Measurements from ENCODE around the gene KLHL13.
"Not testable (repeated sequence)": the region's sequence is repeated elsewhere in the genome, so short reads cannot be mapped to it uniquely, and the experiment has no call there.

Gene KLHL13

GRCh38 chrX:118066867-118067515 is 49.6 kb downstream of the KLHL13 start:
- no peak for DNase-seq

- no peak for DNase-seq
Observed at GRCh38 chrX:118062817-118063615, 53.6 kb downstream of the KLHL13 start.

DNA sequence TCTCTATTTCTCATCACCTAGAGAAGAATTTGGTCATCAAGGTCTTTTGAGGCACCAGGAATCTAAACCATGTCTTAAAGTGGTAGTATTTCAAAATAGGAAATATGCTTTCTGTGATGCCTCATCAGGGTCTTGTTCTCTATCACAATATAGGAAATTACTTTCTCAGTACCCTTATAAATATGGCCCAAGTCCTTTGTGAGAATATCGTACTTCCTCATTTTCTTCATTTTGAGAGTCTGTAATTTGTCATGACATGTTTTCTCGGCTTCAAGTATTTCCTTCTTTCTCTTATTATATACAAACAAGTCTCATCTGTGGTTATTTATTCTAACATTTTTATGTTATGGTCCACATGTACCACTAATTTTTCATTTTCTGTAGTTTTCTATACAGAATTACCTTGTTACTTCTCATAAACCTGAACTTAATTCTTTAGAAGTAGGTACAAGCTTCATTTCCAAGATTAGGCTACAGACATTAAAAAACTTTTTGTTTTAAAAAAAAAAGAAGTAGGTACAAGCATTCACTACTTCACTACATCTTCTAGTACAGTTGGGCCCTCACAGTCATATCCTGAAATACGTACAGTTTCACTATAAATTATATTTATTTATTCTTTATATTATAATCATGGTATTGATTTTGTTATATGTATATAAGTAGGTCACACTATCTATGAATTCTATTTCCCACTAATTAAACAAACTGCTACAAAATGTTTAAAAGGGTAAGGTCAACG is 54.4 kb downstream of the KLHL13 start:
- DNase-seq = no peak

GRCh38 chrX:118058924-118059323 is 57.7 kb downstream of the KLHL13 start:
- DNase-seq = no peak

GRCh38 chrX:118056870-118057269 is 59.7 kb downstream of the KLHL13 start:
- no peak for DNase-seq

DNA sequence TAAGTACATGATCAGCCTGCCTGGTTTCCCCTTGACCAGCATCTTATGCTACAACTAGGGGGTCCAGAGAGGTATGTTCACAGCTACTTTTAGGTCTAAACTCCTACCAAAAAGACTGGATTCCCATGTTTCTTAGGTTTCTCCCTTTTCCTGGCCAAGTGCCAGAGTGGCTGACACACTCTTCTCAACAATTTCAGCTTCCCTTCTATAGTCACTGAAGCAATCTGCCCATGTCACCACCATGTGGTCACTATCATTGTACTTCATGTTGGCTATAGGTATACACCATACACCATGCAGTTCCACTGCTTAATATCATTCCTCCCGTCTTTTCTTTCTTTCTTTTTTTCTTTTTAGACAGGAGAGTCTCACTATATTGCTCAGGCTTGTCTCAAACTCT is 66.9 kb downstream of the KLHL13 start:
- DNase-seq = no peak

GRCh38 chrX:118047446-118048186 is 69.0 kb downstream of the KLHL13 start:
- no peak for DNase-seq

DNA sequence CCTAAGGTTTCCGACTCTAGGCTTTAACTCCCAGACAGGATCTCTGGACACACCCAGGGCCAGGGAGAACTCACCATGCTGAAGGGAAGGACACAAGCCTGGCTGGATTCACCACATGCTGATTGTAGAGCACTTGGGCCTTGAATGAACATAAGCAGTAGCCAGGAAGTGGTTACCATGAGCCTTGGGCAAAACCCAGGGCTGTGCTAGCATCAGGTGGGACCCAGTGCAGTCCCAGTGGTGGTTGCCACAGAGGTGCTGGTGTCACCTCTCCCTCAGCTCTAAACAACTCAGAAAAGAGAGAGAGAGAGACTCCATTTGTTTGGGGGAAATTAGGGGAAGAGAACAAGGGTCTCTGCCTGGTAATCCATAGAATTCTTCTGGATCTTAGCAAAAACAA is 77.0 kb downstream of the KLHL13 start:
- DNase-seq = no peak

DNA sequence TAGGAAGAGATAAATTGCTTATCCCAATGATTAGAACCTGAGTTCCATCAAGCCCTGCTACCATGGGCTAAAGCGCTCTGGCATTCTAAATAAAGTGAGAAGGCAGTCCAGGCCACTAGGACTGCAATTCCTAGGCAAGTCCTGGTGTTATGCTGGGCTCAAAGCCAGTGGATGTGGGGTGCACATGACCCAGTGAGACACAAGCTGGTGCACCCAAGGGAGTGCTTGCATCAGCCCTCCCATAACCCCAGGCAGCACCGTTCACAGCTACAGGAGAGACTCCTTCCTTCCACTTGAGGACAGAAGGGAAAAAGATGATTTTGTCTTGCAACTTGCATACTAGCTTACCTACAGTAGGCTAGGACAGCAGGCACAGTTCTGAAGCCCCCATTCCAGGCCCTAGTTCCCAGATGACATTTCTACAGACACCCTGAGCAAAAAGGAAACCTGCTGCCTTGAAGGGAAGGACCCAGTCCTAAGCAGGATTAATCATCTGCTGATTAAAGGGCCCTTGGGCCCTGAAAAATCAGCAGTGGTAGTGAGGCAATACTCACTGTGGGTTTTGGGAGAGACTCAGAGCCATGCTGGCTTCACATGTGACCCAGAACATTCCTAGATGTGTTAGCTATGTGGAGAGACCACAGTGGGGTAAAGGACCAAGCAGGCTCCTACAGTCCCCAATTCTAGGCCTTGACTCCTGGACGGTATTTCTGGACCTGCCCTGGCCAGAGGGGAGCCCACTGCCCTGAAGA is 77.8 kb downstream of the KLHL13 start:
- DNase-seq = no peak

- no peak for DNase-seq
Observed at GRCh38 chrX:118026631-118027030, 90.0 kb downstream of the KLHL13 start.

- no peak for DNase-seq
Observed at GRCh38 chrX:118025226-118025625, 91.4 kb downstream of the KLHL13 start.

- DNase-seq = no peak
Observed at GRCh38 chrX:118024482-118024881, 92.1 kb downstream of the KLHL13 start.

DNA sequence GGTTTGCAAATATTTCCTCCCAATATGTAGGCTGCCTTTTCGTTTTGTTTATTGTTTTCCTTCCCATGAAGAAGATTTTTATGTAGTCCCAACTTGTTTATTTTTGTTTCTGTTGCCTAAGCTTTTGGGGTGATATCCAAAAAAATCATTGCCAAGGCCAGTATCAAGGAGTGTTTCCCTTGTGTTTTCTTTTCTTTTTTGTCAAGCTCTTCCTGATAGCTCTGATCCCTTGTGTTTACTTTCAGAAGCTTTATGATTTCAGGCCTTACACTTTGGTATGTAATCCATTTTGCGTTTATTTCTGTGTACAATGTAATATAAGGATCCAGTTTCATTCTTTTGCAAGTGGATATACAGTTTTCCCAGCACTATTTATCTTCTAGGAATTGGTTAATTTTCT is 93.9 kb downstream of the KLHL13 start:
- no peak for DNase-seq

- DNase-seq = no peak
Observed at GRCh38 chrX:118016422-118016821, 100.2 kb downstream of the KLHL13 start.

GRCh38 chrX:118002417-118002816 is 114.2 kb downstream of the KLHL13 start:
- DNase-seq = not testable (repeated sequence)

DNA sequence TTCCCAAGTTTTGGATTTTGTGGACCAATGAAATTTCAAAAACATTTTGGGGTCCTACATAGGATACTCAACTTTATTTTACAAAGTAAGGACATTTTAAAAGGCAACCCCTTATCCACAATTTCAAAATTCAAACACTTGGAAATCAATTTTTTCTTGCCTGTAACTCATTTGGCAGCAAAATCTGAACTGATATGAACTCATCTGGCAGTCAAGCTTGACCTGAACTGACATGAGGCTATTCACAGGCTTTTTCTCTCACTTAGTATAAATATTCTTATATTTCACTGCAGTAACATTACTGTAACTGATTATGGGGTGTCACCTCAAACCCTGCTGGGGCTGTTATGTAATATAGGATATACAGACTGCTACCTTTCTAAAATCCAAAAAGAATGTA is 116.1 kb downstream of the KLHL13 start:
- no peak for DNase-seq

DNA sequence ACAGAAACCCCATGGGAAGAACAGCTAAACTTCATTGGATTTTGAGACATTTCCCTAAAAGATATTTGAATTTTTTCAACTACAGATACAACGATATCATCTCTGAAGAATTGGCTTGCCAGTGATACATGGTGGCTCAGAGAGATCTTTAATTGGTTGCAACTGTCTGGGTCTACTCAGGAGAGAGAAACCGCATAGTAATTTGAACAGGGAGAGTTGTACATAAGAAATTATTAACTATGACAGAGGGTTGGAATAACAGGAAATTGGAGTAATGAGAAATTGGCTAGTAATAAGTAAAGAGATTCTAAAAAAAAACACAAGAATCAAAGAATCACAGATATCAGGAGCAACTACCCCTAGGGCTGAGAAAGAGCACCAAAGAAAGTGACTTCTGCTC is 118.4 kb downstream of the KLHL13 start:
- no peak for DNase-seq

DNA sequence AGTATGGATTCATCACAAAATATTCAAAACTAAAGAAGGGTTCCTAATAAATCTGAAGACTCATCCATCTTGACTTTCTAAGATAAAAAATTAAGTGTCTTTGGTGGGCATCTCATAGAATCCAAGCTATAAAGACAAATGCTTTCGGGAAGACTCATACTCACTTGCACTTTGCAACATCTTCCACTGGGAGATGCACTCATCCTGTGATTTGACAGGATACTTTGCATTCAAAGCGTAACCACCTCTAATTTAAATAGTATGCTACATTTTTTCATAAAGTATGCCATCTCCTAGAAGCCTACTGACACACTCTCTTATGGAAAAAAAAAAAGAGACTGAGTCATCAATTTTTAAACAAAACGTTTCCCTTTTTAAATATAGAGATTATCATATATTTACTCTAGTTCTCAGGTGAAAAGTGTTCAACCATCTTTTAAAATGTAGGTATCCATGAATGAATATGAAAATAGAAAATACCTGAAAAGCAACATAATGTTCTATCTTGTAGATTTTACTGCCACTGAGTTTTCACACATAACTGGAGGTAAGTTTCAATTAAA is 119.6 kb downstream of the KLHL13 start:
- no peak for DNase-seq

DNA sequence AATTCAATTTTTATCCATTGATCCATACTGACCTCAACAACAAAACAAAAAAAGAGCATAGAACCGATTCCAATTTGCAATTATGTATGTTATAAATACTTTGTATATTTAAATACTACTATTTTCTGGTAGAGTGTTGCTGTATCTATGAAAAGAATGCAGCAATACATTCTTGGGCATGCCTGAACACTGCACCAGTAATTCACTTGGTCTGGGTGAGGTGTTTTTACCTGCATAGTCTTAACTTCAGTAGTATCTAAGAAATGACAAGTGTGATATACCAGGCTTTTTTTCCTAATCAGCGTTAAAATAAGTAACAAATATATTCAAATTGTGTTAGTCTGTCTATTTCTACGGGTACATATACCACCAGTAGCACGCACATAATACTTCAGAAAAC is 120.2 kb downstream of the KLHL13 start:
- no peak for DNase-seq

DNA sequence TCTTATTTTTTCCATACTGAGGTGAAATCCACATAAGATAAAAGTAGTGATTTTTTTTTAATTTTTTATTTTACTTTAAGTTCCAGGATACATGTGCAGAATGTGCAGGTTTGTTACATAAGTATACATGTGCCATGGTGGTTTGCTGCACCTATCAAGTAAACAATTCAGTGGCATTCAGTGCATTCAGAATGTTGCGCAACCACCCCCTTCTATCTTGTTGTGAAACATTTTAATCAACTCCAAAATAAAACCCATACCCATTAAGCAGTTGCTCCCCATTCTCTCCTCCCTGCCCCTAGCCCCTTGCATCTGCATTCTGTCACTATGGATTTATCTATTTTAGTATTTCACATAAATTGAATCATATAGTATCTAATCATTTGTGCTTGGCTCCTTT is 121.2 kb downstream of the KLHL13 start:
- DNase-seq = no peak

GRCh38 chrX:117992192-117992723 is 124.4 kb downstream of the KLHL13 start:
- no peak for DNase-seq

DNA sequence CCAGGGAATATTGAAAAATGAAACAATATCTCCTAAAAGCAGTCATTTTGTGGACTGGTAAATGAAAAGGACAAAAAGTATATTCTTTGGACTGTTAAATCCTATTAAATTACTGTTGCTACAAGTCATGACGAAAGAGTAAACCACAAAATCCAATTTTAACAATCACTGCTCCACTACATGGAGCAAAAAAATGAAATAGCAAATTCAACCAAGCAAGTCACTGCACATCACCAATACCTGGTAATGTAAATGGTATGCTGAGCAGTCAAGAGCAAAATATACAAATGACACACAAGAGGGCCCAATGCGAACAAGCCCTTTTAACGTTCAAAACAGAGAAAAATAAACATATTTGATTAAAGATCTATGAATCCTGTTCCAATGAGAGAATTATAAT is 126.2 kb downstream of the KLHL13 start:
- DNase-seq = no peak

Measured in NCI-H1694 (cell line).